G401 (cell line): ENCODE results near the gene NRARP. TPM values are rescaled to one million over a fixed set of nuclear protein-coding genes. Genes with fewer than 3 reads are reported as not detected.

Experiments used
- DNase-seq: peaks from one replicate; pipeline ENCODE4 v3.0.0-alpha.2; 2015; ENCODE audit warnings: low spot score
- in situ Hi-C: cut with HindIII; loops from 2 replicates; pipeline ENCODE4 v1.10.0; 2016; ENCODE audit warnings: low sequenced_read_pairs, mixed read lengths
- total RNA-seq: library from RNA; depleted of rRNA; stranded (reverse); fragments of >200 nt; shearing (Covaris generic); gene quantifications from 2 replicates; pipeline ENCODE4 v1.2.3, GENCODE V29; 2014

The NRARP gene
- total RNA-seq, 1 experiment from 2014 or later: 6.7 TPM

DNA sequence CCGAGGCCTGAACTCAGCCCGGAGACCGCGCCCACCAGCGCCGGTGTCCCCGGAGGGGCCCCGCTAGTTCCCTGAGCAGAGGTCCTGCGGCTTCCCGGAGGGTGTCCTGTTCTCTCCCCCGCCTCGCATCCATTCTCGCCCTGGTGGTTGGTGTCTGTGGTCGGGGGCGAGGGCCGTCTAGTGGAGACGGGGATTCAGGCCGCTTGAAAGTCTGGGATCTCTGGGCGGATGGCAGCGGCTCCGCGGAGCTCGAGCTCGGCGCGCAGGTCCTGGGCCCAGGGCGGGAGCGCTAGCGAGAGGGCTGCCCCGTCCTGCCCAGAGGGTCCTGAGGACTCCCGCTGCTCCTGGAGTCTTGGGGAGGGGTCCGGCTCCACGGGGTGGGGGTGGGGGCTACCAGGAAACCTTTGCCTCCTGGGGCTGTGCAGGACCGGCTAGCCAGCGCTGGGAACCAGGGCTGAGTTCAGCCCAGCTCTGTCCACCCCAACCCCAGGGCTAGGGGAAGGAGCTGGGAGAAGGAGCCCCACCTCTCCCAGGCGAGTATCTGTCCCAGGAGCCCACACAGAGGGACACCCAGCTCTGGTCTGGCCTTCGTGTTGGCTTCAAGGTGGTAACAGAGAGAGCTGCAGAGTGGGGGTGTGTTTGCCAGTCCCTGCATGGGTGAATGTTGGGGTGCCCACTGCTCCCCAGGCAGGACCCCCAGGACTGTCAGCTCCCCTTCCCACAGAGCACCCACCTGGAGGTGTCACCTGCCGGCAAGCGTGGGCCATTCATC lies 20.5 kb downstream of the NRARP start:
- in situ Hi-C loops: no loop called here
- DNase-seq: no peak

GRCh38 chr9:137280474-137281344 lies 21.4 kb downstream of the NRARP start:
- in situ Hi-C loops: no loop called here
- no peak for DNase-seq

DNA sequence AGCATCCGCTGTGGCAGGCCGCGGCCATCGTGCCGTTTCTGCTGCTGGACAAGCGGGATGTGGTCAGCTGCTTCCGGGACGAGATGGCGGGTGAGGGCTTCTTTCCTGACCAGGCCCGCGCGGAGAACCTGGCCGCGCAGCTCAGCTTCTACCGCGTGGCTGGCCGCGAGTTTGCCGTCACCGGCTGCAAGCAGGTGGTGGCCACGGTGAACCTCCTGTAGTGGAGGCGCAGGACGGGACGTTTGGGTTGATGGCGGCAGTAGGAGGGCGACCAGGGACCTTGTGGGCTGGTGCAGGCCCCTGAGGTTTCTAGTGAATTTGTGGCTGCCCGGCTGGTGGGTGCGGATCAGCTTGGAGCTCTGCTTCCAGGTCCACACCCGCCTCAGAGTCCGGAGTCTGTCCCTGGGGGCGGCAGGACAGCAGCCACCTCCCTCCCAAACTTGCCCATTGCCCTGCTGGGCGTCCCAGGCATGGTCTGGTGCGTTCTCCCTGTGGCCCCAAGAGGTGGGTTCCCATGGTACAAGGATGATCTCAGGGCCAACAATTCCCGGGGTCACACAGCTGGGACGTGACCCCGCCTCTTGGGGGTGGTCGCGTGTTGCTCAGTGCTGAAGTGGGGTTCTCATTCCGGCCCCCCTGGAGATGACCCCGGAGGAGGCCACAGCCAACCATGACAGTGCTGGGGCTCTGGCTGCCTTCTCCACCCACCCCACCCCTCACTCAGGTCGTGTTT lies 22.2 kb downstream of the NRARP start:
- in situ Hi-C loops: no loop called here
- no peak for DNase-seq

GRCh38 chr9:137278721-137279711 lies 23.1 kb downstream of the NRARP start:
- in situ Hi-C loops: no loop called here

GRCh38 chr9:137278061-137278701 lies 23.9 kb downstream of the NRARP start:
- in situ Hi-C loops: no loop called here
- no peak for DNase-seq

More at GRCh38 chr9:137278721-137279711, 23.1 kb downstream of the NRARP start:
- no peak for DNase-seq

DNA sequence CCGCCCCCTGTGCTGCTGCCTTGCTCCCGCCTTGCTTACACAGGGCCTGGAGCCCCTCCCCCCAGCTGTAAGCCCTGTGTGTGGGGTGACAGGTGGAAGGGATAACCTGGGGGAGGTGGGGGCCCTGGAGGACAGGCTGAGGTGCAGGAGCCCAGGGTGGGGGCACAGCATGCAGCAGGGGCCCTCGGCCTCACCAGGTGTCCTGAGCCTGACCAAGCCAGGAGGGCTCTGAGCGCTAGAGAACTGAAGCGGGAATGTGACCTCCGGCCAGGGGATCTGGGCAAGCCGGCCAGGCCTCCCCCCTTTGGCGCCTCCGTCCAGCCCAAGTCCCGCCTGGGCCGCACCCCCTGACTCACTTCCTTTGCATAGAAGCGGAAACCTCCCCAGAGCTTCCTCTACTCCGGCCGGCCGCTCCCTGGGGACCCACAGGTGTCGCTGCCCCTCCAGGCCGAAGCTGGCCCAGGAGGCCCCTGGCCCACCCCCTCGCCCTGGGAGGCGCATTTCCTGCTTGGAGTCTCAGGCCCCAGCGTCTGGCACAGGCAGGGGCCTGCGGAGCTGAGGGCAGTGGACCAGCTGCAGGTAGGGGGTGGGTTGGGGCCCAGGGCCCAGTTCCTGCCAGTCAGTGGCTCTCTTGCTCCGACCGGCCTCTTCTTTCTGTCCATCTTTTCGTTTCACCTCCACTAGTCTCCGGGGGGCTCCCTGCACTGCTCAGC lies 24.6 kb downstream of the NRARP start, which contains the start of gene TOR4A:
TOR4A (plus strand) TSS at position 398 of the 713 bp plus-strand sequence. CDS start 964 bp downstream, outside the sequence.
- DNase-seq: peak; percentile 30
- in situ Hi-C loops: no loop called here

GRCh38 chr9:137276473-137277328 lies 25.4 kb downstream of the NRARP start:
- in situ Hi-C loops: no loop called here
- peak; percentile 23 for DNase-seq

DNA sequence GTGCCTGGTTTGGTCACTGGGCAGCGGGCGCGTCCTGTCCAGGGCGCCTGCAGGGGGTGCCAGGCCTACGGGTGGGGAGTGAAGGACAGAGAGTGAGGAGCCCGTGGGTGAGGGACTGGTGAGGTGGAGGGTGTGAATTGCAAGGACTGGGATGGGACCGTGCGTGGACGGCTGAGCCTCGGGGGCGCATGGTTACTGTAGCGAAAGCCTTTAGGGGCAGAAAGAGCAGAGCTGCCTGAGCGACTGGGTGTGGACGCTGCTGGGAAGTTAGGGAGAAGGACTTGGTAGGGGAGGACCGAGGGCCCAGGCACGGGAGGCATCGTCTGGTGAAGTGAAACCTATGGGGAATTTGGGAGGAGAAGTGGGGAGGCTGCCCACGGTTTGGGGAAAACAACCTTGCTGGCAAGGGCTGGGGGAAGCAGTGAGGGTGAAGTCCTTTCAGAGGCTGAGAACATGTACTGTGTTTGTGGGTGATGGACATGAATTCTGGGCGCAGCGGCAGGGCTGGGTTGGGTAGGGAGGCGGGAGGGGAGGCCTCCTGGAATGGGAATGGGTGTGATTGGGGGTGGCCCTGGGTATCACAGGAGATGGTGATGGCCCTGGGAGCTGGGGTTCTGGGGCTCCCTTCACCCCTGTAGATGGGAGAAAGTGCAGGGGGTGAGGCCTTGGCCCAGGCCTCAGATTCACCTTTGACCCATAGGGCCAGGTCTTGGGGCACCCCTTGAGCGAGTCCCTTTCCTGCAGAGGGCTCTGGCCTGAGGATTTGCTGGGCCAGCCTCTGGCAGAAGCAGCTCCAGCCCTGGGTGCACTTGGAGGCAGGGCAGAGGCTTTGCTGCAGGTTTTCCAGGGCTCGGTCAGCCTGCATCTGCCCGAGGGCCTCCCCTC lies 26.2 kb downstream of the NRARP start:
- in situ Hi-C loops: no loop called here
- DNase-seq: no peak

GRCh38 chr9:137275203-137275587 lies 26.9 kb downstream of the NRARP start:
- DNase-seq: no peak
- in situ Hi-C loops: no loop called here

GRCh38 chr9:137273611-137274320 lies 28.3 kb downstream of the NRARP start:
- in situ Hi-C loops: no loop called here
- DNase-seq: no peak

GRCh38 chr9:137273095-137273490 lies 29.0 kb downstream of the NRARP start:
- no peak for DNase-seq
- in situ Hi-C loops: no loop called here

GRCh38 chr9:137272241-137273094 lies 29.6 kb downstream of the NRARP start:
- no peak for DNase-seq
- in situ Hi-C loops: no loop called here

DNA sequence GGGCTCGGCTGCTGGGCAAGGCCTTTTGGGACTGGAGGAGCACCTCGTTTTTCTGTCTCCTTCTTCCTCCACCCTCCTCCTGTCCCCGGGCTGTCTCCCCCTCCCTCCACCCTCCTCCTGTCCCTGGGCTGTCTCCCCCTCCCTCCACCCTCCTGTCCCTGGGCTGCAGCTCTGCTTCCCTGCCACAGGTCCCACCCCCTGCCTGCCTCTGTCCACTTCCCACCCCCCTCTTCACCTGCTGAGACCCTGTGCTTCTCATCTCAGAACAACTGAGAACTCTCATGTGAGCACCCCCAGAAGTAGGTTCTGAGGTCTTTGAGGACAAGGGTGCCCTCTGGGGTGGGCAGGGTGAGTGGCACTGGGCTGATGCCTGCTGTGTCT lies 30.4 kb downstream of the NRARP start:
- no peak for DNase-seq
- in situ Hi-C loops: no loop called here
